HepG2 (cell line): Measurements from ENCODE around the gene DNAJC18. TPM values are rescaled to one million over a fixed set of nuclear protein-coding genes. Genes with fewer than 3 reads are reported as not detected.
A peak's percentile ranks its signal among the peaks of the same experiment; 100 is the strongest.

Experiments used
- ATAC-seq: fragments of 200-7000 bp; cut with Tn5 transposase; 3 replicates; pipeline ENCODE4 v1.9.1; 2020; ENCODE audit warnings: mild to moderate bottlenecking, moderate library complexity
- BruUV-seq: library from RNA; stranded (reverse); fragments of 400-500 nt; replicated peaks from 2 replicates; lab custom pipeline; 2021; lab: Mats Ljungman, UMichigan
- CTCF ChIA-PET: fragments of 300-600 bp; formaldehyde crosslinking; extraction: SDS; loops from one replicate; lab custom pipeline; 2021; ENCODE audit warnings: low total read pairs, inconsistent platforms, low intra/inter-chr PET ratio; lab: Yijun Ruan, JAX
- POLR2A ChIA-PET: fragments of 350-600 bp; sonication (Branson Sonifier 250); formaldehyde crosslinking; loops from one replicate; lab custom pipeline; 2020; ENCODE audit warnings: antibody characterized with exemption, inconsistent platforms; lab: Yijun Ruan, JAX
- DNase-seq: peaks from one replicate; pipeline ENCODE4 v3.0.0-alpha.2; 2015; ENCODE audit warnings: low spot score
- FAIRE-seq: peaks from 3 replicates; lab custom pipeline; 2011; peaks lifted over from hg19 to GRCh38; lab: Jason Lieb, UNC
- H2AFZ ChIP-seq: one replicate; pipeline ENCODE4 v1.6.1; 2011; ENCODE audit warnings: low read length, inconsistent platforms
- H3K27ac ChIP-seq: fragments of 300-600 bp; 3 replicates; pipeline ENCODE4 v1.8.0; 2011; ENCODE audit warnings: mixed run types, mild to moderate bottlenecking, mixed read lengths, low read length, inconsistent platforms; ENCODE audit not compliant: insufficient read depth; ENCODE audit errors: extremely low read length
- H3K27me3 ChIP-seq, 2 experiments: fragments of 200-600 bp in 1 of 2; 2 replicates in 1 of 2; 3 replicates in 1 of 2; pipeline versions ENCODE4 v1.6.0 to v1.8.0; 2011; ENCODE audit warnings: low read length in 2 of 2, mild to moderate bottlenecking in 2 of 2, moderate library complexity in 2 of 2, inconsistent platforms in 1 of 2; ENCODE audit not compliant: insufficient read depth in 2 of 2, control insufficient read depth in 1 of 2
- H3K36me3 ChIP-seq, 2 experiments: fragments of 200-600 bp in 1 of 2; replicated peaks in 1 of 2; 2 replicates in 1 of 2; 3 replicates in 1 of 2; pipeline versions ENCODE4 v1.5.1 to v1.8.0; 2011; ENCODE audit warnings: low read length in 2 of 2, inconsistent platforms in 1 of 2; ENCODE audit not compliant: insufficient read depth in 2 of 2, control insufficient read depth in 1 of 2
- H3K4me1 ChIP-seq: 2 replicates; pipeline ENCODE4 v1.5.1; 2012; ENCODE audit warnings: low read length, inconsistent platforms; ENCODE audit not compliant: insufficient read depth
- H3K4me2 ChIP-seq: 2 replicates; pipeline ENCODE4 v1.6.0; 2011; ENCODE audit warnings: low read depth, low read length, inconsistent platforms
- H3K4me3 ChIP-seq, 3 experiments: fragments of 200-600 bp in 1 of 3; sonication (generic), shearing (Covaris generic) in 1 of 3; replicated peaks in 1 of 3; 2 replicates each; pipeline ENCODE4 v1.5.1; 2011 to 2016; ENCODE audit warnings: low read length in 3 of 3, inconsistent platforms in 2 of 3, low read depth in 2 of 3, mild to moderate bottlenecking in 2 of 3, control low read depth in 1 of 3, mixed read lengths in 1 of 3; ENCODE audit not compliant: insufficient read depth in 1 of 3
- H3K79me2 ChIP-seq: one replicate; pipeline ENCODE4 v1.6.1; 2011; ENCODE audit warnings: low read length, inconsistent platforms; ENCODE audit not compliant: insufficient read depth
- H3K9ac ChIP-seq: 2 replicates; pipeline ENCODE4 v1.6.0; 2011; ENCODE audit warnings: mild to moderate bottlenecking, low read depth, low read length, inconsistent platforms; ENCODE audit not compliant: insufficient read depth
- H3K9me3 ChIP-seq: 2 replicates; pipeline ENCODE4 v1.5.1; 2012; ENCODE audit warnings: mild to moderate bottlenecking, low read length
- H4K20me1 ChIP-seq: 2 replicates; pipeline ENCODE4 v1.6.0; 2011; ENCODE audit warnings: inconsistent platforms, mild to moderate bottlenecking, low read length, moderate library complexity; ENCODE audit not compliant: insufficient read depth
- ATF6 ChIP-seq: sonication (generic); formaldehyde crosslinking; conservative IDR thresholded peaks from 2 replicates; pipeline ENCODE4 v1.4.0; 2020; ENCODE audit warnings: missing genetic modification reagents
- BHLHE40 ChIP-seq: IDR thresholded peaks from 2 replicates; pipeline ENCODE4 v1.6.1; 2011; ENCODE audit warnings: low read length, improper control_type of control experiment
- ELF3 ChIP-seq: IDR thresholded peaks from 2 replicates; pipeline ENCODE4 v1.6.1; 2016; ENCODE audit warnings: missing genetic modification reagents, missing compliant biosample characterization
- KAT2B ChIP-seq: fragments of 150-350 bp; IDR thresholded peaks from 2 replicates; pipeline ENCODE4 v1.6.1; 2014; ENCODE audit warnings: low read depth, low read length, borderline replicate concordance
- NCOA2 ChIP-seq: sonication (generic); formaldehyde crosslinking; IDR thresholded peaks from 2 replicates; pipeline ENCODE4 v1.8.0; 2022; ENCODE audit warnings: inconsistent platforms
- RFXAP ChIP-seq: sonication (generic); formaldehyde crosslinking; IDR thresholded peaks from 2 replicates; pipeline ENCODE4 v1.4.0; 2020; ENCODE audit warnings: missing genetic modification reagents, borderline replicate concordance
- SRSF1 ChIP-seq: fragments of 200-400 bp; formaldehyde crosslinking; optimal IDR thresholded peaks from 2 replicates; pipeline ENCODE3; 2017; ENCODE audit warnings: mild to moderate bottlenecking, low read depth, low read length, moderate library complexity
- XRCC5 ChIP-seq: fragments of 200-400 bp; formaldehyde crosslinking; optimal IDR thresholded peaks from 2 replicates; pipeline ENCODE3; 2017; ENCODE audit warnings: mild to moderate bottlenecking, low read length
- ZBTB33 ChIP-seq: sonication (generic); formaldehyde crosslinking; IDR thresholded peaks from 2 replicates; pipeline ENCODE4 v1.4.0; 2020; ENCODE audit warnings: missing genetic modification reagents
- ZBTB34 ChIP-seq: sonication (generic); formaldehyde crosslinking; IDR thresholded peaks from 2 replicates; pipeline ENCODE4 v1.8.0; 2022; ENCODE audit warnings: mild to moderate bottlenecking, missing genetic modification reagents
- ZNF350 ChIP-seq: sonication (generic); formaldehyde crosslinking; IDR thresholded peaks from 2 replicates; pipeline ENCODE4 v1.4.0; 2020; ENCODE audit warnings: mild to moderate bottlenecking, low read depth, missing genetic modification reagents, borderline replicate concordance
- ZNF691 ChIP-seq: sonication (generic); formaldehyde crosslinking; IDR thresholded peaks from 2 replicates; pipeline ENCODE4 v1.4.0; 2020; ENCODE audit warnings: missing genetic modification reagents, low read depth, mild to moderate bottlenecking, borderline replicate concordance
- ZNF720 ChIP-seq: sonication (generic); formaldehyde crosslinking; IDR thresholded peaks from 2 replicates; pipeline ENCODE4 v1.4.0; 2020; ENCODE audit warnings: missing genetic modification reagents
- WGBS: methylation state at CpG from one replicate; pipeline ENCODE4 v1.1.6; 2017; ENCODE audit warnings: low lambda C conversion rate; 5-methylcytosine and 5-hydroxymethylcytosine counted together
- in situ Hi-C: cut with HindIII; loops from 2 replicates; pipeline ENCODE4 v1.10.0; 2017; ENCODE audit warnings: low pct_unique_long_range_greater_than_20kb; ENCODE audit not compliant: extremely low pct_ligation_motif_present
- intact Hi-C: fragments of 100-400 bp; cut with micrococcal nuclease; formaldehyde crosslinking; loops from one replicate; pipeline ENCODE4 v1.10.0; 2022; ENCODE audit not compliant: unreplicated experiment
- polyA plus RNA-seq, 8 experiments: library from polyadenylated mRNA; depleted of rRNA in 3 of 8; stranded (reverse) in 7 of 8; unstranded in 1 of 8; fragments of >200 nt; fragmentation: Illumina TruSeq in 4 of 8; extraction: Trizol in 4 of 8; gene quantifications; 2 replicates each; pipeline versions ENCODE4 v1.2.1 to v1.2.3, GENCODE V29; 2011 to 2016; ENCODE audit warnings: low read depth in 4 of 8, missing spikeins in 1 of 8, mixed read lengths in 1 of 8; ENCODE audit not compliant: insufficient read depth in 1 of 8
- total RNA-seq, 5 experiments: library from RNA; depleted of rRNA; stranded (reverse); fragments of >200 nt; fragmentation: Illumina TruSeq; extraction: Trizol; gene quantifications; 2 replicates each; pipeline ENCODE4 v1.2.3, GENCODE V29; 2016; ENCODE audit warnings: low read depth in 1 of 5

The DNAJC18 gene
- total and polyA plus RNA-seq, 2 of the 13 experiments (the other 11 are each of a cell fraction or from before 2014, with no cell fraction given), result 6.5 to 6.6 TPM

GRCh38 chr5:139403418-139403786, 35.9 kb downstream of the DNAJC18 start (continued):
- no peak for TF ChIP-seq RFXAP (CRISPR knock-in tag)

GRCh38 chr5:139402561-139403158, 36.7 kb downstream of the DNAJC18 start:
- H3K4me1 ChIP-seq, result peaks cover 45% of the 10 kb centered on the region
- H3K36me3 ChIP-seq, result no peaks in the 10 kb centered on the region; a peak in 2 of 5 replicates
- no peaks in the 10 kb centered on the region; the same call in 1 of the 2 replicates for H4K20me1 ChIP-seq
- no TSS peak for BruUV-seq
- H3K79me2 ChIP-seq, result peaks cover 2% of the 10 kb centered on the region
- FAIRE-seq (peak; percentile 15), DNase-seq (peak; percentile 49), ATAC-seq (peak; percentile 46)
- POLR2A ChIA-PET, result interaction anchor here (0.8 to 1.3 kb wide), 5 partner anchors 8 to 36 kb away, joined by 3 to 4 read pairs (median 3); partner anchors contain the start of gene SLC23A1
- H2AFZ ChIP-seq, result no peak overlapping the region
- no peaks in the 10 kb centered on the region for H3K9me3 ChIP-seq
- H3K9ac ChIP-seq, result no peak overlapping the region; the same call in 1 of the 2 replicates
- CTCF ChIA-PET, result interaction anchor here (1.6 kb wide), 1 partner anchor 17 kb away, joined by 6 read pairs; no protein-coding TSS in a partner anchor
- in situ Hi-C loops, result no loop called here
- 47% methylated on average over 7 of the region's 7 CpGs for WGBS
- H3K27me3 ChIP-seq, result no peaks in the 10 kb centered on the region
- no peak overlapping the region for H3K27ac ChIP-seq
- intact Hi-C loops, result loop anchor here (2.0 kb wide), 1 partner anchor 18 kb away; no protein-coding TSS in a partner anchor
- H3K4me2 ChIP-seq, result peak overlapping the region; percentile 99
- no peak overlapping the region for H3K4me3 ChIP-seq
- no peak for TF ChIP-seq ZNF720
- TF ChIP-seq SRSF1, result no peak
- TF ChIP-seq ZNF691, result no peak
- TF ChIP-seq ZNF350 (CRISPR knock-in tag), result no peak
- no peak for TF ChIP-seq BHLHE40
- TF ChIP-seq ELF3 (CRISPR knock-in tag), result no peak
- peak; percentile 75 for TF ChIP-seq XRCC5
- TF ChIP-seq ZBTB33 (CRISPR knock-in tag), result peak; percentile 98
- TF ChIP-seq NCOA2 (CRISPR knock-in tag), result peak; percentile 27; the same call in 1 of the 2 replicates
- no peak for TF ChIP-seq ATF6 (CRISPR knock-in tag)
- TF ChIP-seq KAT2B, result no peak
- no peak for TF ChIP-seq ZBTB34 (CRISPR knock-in tag)
